Melanocyte of skin (primary cell): ENCODE data around the gene HSPA6. TPM values are rescaled to one million over a fixed set of nuclear protein-coding genes. Genes with fewer than 3 reads are reported as not detected.

ENCODE experiments used
- total RNA-seq, 2 donors: library from RNA; depleted of rRNA; stranded (reverse); fragments of >200 nt; gene quantifications; 2 replicates each; pipeline ENCODE4 v1.2.3, GENCODE V29; 2012

HSPA6 gene
- 1 to 10 TPM; 6.0 to 7.2 TPM for total RNA-seq

GRCh38 chr1:161523817-161524741 is at the start of gene HSPA6:
TSS of gene HSPA6 (plus strand) at chr1:161524540. CDS start at chr1:161524659, 119 bp downstream.

GRCh38 chr1:161549652-161550051 is 25.3 kb downstream of the HSPA6 start, which contains the start of gene FCGR3A:
TSS of gene FCGR3A (minus strand) at chr1:161549818. CDS start at chr1:161549736, 82 bp downstream.

Other genes starting within 250 kb of the HSPA6 start
- under 1 TPM; under 0.01 to 0.33 TPM for gene MPZ, start 214.6 kb upstream of the HSPA6 start, total RNA-seq
- 10 to 100 TPM; 23.6 to 29.3 TPM for gene SDHC, start 210.2 kb upstream of the HSPA6 start, total RNA-seq
- not detected for gene CFAP126, start 156.7 kb upstream of the HSPA6 start, total RNA-seq
- 10 to 100 TPM in 1 of 2 donors, 1 to 10 TPM in 1; 7.7 to 14.8 TPM for gene FCGR2A, start 19.1 kb upstream of the HSPA6 start, total RNA-seq
- gene FCGR3A, start 25.3 kb downstream of the HSPA6 start, total RNA-seq: not detected
- gene FCGR3B, start 106.6 kb downstream of the HSPA6 start, total RNA-seq: not detected
- 1 to 10 TPM in 1 of 2 donors, under 1 TPM in 1; 0.67 to 4.1 TPM for gene FCGR2B, start 138.6 kb downstream of the HSPA6 start, total RNA-seq
- gene FCRLA, start 182.7 kb downstream of the HSPA6 start, total RNA-seq: 100 to 1,000 TPM in 1 of 2 donors, 10 to 100 TPM in 1; 79.6 to 243 TPM
- gene FCRLB, start 197.0 kb downstream of the HSPA6 start, total RNA-seq: 1 to 10 TPM; 3.3 to 5.9 TPM
- 10 to 100 TPM; 21.3 to 37.6 TPM for gene DUSP12, start 225.2 kb downstream of the HSPA6 start, total RNA-seq
- gene ATF6, start 241.8 kb downstream of the HSPA6 start, total RNA-seq: 10 to 100 TPM; 28.0 to 28.6 TPM